NCI-H128 (cell line): ENCODE data around the gene PC.
A peak's percentile ranks its signal among the peaks of the same experiment; 100 is the strongest.
"Not testable (repeated sequence)": the region's sequence is repeated elsewhere in the genome, so short reads cannot be mapped to it uniquely, and the experiment has no call there.

Source experiments
- DNase-seq: peaks from one replicate; lab custom pipeline; 2025; ENCODE audit not compliant: unreplicated experiment; lab: John Stamatoyannopoulos, UW

The PC gene

DNA sequence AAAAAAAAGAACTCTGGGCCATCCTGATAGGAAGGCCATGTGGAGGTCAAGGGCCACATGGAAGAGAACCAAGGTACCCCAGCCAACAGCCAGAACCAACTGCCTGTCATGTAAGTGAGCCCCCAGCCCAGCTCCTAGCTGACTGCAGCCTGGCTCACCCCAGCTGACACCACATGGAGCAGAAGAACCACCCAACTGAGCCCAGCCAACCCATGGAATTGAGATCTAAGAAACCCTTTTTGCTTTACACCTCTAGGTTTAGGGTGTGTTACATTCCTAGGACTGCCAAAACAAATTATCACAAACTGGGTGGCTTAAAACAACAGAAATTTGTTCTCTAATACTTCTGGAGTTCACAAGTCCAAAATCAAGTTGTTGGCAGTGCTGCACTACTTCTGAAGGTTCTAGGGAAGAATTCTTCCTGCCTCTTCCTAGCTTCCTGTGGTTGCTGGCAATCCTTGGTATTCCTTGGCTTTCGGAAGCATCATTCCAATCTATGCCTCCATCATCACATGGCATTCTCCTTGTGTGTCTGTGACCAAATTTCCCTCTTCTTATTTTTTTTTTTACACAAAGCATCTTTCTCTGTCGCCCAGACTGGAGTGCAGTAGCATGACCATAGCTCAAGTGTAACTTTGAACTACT lies 21.3 kb upstream of the PC start:
- no peak for DNase-seq

DNA sequence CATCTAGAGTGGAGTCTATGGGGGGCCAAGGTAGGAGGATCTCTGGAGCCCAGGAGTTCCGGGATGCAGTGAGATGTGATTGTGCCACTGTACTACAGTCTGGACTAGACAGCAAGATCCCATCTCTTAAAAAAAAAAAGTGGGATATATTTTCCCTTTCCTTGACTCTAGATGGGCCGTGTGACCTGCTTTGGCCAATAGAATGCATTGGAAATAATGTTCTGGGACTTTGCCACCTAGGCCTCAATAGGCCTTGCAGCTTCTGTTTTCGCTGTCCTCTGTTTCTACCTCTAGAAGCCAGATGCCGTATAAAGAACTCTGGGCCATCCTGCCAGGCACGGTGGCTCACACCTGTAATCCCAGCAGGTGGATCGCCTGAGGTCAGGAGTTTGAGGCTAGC lies 20.5 kb upstream of the PC start:
- DNase-seq = no peak

DNA sequence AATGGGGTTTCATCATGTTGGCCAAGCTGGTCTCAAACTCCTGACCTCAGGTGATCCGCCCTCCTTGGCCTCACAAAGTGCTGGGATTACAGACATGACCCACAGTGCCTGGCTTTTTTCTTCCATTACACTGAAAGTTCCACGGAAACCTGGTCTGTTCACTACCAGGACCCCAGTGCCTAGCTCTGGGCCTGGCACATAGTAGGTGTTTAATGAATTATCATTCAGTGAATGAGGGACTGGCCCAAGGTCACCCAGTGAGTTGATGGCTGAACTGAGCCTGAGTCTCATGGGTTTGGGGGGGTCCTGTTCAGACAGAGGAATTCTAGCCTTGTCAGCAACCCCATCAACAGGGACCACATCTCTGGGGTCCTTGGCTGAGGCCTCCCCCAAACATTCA lies 20.0 kb upstream of the PC start:
- DNase-seq = no peak

DNA sequence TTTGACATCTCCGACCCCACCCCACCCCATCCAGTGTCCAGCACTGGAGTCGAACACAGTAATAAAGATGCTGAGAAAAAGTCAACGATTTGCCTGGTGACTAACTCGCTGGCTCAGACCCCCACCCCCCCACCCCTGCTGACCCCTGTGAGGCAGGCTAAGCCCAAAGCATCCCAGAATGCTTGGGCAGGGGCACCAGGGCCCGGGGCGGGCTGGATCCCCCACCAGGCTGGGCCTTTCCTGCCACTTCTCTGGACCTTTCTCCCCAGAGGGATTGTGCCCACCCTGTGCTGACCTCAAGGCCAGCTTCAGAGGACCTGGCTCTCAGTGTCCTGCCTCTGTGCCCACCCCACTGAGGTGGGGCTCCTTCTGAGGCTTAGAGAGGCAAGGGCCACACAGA lies 18.7 kb upstream of the PC start:
- no peak for DNase-seq

DNA sequence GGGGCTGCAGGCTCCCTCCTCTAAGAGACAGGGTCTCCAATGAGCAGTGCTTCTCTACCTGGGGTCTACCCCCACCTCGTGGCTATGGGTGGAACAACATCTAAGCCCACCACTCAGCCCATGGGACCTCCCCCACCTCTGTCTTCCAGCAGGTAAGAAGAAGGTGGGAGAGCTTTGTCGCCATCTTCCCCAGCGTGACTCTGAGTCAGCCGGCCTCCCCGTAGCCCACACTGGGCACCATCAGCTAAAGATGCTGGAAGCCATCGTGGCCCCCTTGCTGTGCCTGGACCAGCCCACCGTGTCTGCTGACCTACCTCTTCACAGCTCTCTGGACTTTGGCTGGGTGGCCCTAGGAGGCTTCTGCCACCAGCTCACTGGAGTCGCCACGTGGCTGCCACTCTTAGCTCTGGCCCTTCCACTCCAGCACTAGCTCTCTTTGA lies 17.9 kb upstream of the PC start:
- no peak for DNase-seq

DNA sequence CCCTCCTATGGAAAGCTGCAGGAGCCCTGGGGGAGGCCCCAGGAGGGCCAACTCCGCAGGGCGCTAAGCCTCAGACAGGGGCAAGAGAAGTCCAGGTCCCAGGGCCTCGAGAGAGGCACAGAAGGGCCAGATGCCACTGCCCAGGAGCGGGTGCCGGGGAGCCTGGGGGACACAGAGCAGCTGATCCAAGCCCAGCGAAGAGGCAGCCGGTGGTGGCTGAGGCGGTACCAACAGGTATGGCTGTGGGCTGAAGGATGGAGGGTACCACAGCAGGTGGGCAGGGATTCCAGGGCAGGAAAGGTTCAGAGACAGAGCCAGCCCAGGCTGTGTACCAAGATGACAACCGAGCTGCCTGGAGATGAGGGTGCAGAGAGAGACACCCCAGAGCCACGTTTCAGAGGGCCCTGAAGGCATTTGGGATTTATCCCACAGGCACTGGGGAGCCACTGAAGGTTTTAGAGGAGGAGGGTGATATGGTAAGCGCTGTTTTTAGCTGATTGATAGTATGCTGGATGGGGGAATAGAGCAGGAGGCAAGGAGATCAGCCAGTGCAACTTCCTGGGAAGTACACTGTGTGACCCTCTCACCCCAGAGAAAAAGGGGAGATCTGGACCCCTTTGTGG lies 17.3 kb upstream of the PC start:
- no peak for DNase-seq

DNA sequence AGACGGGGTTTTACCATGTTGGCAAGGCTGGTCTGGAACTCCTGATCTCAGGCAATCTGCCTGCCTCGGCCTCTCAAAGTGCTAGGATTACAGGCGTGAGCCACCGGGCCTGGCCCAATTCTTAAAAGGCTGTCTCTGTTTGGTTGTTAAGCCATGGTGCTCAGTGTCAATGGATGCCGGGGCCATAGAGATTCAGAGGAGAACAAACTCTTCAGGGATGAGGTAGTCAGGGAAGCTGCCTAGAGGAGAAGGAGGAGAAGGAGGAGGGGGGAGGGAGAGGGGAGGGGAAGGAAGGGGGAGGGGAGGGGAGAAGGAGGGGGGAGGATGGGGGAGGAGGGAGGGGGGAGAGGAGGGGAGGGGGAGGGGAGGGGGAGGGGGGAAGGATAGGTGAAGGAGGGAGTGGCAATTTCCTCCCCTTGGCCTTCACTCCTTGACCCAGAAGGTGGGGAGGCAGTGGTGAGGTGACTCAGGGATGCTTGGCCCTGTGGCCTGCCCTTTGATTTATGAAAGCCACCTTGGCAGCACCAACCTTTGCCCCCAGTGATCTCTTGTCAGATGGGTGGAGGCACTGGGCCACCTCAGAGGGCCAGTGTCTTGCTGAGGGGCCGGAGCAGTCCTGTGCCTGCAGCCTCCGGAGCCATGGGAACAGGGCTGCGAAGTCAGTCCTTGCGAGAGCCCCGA lies 16.7 kb upstream of the PC start, which contains the start of gene C11orf86:
Gene C11orf86 (plus strand): TSS at position 581 of the 681 bp plus-strand sequence. CDS start 59 bp downstream, at position 640.
- no peak for DNase-seq

DNA sequence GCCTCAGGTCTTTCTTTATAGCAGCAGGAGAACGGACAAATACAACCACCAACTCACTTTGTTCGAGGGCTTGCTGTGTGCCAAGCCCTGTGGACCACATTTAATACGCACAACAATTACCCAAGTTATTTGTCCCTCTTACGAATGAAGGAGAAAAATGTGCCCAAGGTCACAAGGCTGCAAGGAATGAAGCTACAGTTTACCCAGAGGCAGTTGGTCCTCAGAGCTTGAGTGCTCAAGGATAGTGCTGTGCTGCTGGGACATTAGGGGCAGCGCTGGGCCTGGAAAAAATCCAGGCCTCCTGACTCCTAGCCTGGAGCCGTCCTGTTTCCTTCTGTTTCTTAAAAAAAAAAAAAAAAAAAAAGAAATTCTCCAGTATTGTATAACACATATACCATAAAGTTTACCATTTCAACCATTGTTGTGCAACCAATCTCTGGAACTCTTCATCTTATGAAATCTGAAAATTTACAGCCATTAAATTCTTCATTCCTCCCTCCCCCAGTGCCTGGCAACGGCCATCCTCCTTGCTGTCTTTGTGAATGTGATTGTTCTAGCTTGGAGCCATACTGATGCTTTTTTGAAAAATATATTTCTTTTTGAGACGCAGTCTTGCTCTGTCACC lies 15.9 kb upstream of the PC start:
- no peak for DNase-seq

DNA sequence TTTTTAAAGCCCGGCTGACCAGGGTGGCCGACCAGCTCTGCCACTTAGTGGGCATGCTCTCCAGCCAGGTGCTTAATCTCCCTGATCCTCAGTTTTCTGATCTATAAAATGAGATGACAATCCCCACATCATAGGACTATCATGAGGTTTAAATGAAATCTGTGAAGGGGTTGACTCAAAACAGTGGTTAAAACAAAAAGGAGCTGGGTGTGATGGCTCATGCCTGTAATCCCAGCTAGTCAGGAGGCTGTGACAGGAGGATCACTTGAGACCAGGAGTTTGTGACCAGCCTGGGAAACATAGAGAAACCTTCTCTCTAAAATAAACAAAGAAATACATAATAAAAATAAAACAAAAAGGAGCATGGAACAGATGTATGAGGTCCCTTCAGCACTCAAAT lies 13.3 kb upstream of the PC start:
- DNase-seq = no peak

DNA sequence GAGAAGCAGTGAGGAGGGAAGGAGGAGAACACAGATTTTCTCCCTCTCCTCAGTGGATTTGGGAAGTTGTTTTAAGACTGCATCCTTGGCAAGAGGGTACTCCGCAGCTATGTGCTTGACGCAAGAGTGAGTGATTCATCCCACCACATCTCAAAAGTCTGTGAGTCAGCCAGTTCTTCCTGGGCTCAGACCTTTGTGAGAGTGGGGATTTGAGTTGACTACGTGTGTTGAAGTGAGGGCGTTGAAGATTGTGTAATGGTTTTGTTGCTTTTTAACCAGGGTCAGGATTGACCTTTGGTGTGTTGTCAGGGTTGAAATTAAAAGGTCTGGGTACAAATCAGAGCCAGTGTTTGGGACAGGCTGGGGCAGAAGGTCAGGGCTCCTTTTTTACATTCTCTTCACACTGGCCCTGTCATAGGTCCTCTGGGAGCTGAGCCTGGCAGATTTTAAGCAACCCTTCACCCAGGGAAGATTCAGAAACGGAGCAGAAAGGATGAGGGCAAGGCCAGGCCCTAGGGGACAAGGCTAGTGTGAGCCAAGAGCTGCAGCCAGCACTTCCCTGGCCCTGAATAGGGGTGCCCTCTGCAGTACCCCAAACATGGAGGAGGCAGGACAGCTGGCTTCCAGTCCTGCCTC lies 12.7 kb upstream of the PC start:
- DNase-seq = no peak

DNA sequence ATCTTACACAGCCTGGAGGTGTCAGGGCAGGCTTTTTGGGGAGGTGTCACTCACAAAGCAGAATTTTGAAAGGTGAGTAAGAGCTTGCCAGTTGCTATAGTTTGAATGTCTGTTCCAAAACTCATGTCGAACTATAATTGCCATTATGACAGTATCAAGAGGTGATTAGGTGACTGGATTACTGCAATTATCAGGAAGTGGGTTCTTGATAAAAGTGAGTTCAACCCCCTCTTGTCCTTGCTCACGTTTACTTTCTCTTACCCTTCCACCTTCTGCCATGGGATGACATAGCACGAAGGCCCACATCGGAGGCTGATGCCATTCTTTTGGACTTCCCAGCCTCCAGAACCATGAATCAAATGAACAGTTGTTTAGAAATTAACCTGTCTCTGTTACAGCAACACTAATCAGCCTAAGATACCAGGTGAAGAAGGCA lies 12.2 kb upstream of the PC start:
- no peak for DNase-seq

DNA sequence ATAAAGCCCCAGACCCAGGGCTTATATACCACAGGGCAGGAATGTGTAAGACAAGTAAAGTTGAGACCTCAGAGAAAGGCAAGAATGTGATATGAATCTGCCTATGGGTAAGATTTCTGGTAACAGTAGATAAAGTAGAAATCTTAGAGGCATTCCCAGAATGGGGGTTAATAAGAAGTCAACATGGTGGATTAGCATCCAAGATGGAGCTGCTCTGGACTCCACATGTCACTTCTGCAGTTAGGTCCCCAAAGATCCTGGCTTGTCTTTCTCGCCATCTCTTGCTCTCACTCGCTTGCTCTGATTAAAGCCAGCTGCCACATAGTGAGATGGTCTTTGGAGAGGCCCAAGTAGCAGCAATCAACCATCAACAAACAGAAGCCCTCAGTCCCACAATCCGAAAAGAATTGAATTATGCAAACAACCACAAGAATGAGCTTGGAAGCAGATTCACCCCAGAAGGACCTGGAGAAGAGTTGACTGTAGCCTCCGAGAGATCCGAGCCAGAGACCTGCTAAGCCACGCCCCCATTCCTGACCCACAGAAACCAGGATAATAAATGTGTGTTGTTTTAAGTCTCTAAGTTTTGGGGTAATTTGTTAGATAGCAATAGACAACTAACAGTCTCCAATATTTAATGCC lies 11.5 kb upstream of the PC start:
- no peak for DNase-seq

DNA sequence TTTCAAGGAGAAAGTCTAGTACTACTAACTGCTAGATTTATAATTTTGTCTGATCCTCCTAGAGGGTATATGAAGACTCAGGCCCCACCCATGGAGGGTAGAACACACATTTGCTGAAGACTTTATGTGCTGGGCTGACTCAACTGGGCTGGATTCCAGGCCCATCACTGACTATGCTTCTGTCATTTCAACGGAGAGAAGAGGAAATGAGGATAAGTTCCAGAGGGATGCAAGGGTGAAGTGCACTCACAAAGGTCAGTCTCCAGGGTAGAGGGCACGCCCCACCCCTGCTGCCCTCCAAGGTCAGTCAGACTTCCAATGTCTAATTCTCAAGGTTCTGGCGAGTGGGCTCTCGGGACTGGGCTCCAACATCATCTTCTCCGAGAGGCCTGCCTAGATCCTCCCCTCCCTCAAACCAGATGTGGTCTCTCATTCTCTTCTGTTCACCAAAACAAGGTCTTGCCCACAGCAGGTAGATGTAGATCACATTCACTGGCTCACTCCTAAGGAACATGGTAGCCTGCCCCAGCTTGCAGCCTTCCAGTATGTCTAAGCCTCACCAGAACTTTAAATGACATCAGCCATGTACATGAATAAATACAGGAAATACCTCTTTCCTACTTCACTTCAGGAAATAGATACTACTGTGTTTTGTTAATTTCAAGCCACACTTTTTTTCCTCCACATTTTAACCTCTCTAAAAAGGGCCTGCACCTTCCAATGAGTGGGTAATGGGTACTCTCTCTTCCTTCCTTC lies 9.7 kb upstream of the PC start:
- DNase-seq = no peak

DNA sequence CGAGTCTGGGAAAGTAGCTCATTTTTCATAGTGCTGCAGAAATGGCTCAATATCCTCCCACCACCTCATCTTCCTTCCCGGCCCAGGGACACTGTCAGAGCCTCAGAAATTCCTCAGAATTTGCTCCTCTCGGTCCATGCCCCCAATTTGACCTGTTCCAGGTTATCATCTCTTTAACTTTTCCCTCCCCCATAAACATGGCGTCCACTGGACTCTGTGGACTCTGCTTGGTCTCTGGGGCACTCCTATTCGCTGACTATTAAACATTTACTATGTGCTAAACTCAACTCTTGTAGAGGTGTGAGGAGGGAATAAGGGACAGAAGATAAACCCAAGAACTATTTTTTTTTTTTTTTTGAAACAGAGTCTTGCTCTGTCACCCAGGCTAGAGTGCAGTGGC lies 8.2 kb upstream of the PC start:
- DNase-seq = no peak

DNA sequence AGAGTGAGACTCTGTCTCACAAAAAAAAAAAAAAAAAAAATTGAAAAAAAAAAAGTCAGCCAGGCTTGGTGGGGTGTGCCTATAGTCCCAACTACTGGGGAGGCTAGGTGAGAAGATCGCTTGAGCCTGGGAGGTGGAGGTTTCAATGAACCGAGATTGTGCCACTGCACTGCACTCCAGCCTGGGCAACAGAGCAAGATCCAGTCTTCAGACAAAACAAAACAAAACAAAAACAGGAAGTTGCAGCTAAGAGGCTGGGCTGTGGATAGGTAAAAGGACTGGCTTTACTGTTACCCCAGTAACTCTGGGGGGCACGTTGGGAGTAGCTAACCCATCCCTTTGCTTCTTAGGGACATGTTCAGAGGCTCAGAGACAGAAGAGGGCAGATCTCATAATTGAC lies 6.3 kb upstream of the PC start:
- DNase-seq = no peak

DNA sequence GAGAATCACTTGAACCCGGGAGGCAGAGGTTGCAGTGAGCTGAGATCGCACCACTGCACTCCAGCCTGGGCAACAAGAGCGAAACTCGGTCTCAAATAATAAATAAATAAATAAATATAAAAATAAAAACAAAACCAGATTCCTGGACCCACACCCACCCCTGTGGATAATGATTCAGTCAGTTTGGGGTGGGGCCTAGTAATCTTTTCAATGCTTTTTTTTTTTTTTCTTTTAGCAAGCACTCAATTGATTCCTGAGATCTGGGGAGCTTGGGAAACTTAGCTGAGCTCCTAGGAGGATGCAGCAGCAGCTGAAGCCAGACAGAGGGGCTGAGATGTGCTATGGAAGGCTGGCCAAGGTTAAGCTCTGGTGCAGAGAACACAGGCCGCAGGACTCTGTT lies 4.6 kb upstream of the PC start:
- no peak for DNase-seq

DNA sequence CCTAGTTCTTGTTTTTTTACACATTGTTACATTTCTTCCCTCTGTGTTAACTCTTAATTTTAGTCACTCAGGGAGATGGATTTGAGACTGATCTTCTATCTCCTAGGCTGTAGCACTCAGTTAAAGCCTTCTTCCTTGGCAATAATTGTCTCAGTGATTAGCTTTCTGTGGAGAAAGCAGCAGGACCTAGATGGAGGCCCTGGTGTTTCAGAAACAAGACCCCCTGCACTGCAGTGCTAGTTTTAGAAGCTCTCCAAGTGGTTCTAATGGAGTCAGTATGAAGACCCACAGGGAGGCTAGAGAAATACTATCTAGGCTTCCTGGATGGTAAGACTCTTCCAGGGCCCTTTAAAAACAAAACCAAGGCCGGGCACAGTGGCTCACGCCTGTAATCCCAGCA lies 4.1 kb upstream of the PC start:
- no peak for DNase-seq

DNA sequence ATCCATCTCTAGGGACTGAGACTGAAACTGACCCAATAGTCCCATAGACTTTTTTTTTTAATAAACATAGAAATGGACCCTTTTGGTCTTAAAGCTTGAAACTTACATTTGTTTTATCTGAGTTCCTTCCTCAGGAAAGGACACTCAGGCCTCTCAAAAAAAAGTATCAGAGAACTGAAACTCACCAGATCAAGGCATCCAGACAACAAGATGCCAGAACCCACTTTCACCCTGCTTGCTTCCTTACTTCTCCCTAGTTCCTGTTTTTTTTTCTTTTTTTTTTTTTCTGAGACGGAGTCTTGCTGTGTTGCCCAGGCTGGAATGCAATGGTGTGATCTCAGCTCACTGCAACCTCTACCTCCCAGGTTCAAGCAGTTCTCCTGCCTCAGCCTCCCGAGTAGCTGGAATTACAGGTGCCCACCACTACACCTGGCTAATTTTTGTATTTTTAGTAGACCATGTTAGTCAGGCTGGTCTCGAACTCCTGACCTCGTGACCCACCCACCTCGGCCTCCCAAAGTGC lies 3.6 kb upstream of the PC start:
- not testable (repeated sequence) for DNase-seq

DNA sequence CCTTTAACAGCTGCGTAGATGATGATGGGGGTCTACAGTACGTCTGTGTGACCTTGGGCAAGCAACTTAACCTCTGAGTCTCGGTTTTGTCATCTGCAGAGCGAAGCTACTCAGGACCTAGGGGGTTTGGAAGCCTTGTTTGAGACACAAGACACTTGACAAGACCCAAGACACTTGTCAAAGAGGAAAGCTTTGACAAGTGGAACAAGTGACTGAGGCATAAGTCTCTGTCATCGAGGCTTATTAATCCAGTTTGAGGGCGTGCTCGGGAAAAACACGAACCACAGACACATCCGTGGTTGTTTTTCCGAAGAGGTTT lies 732 bp upstream of the PC start:
- DNase-seq = no peak

DNA sequence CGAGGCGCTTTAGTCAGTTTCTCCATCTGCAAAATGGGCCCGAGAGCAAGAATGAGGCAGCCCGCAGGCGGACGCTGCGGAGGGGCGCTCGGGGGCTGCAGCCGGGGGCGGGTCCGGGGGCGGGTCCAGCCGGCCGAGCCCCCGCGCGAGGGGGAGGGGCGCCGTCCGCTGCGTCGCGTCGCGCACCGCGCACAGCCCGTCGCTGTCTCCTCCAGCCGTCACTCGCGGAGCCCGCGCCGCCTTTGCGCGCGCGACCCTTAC lies 282 bp downstream of the PC start:
- peak; percentile 64 for DNase-seq
